GM12878 (cell line): Measurements from ENCODE around the gene SFN.

ENCODE experiments used
- EP300 ChIP-seq, 2 experiments: fragments of 150-350 bp in 1 of 2; IDR thresholded peaks; 2 replicates each; pipeline ENCODE4 v1.6.1; 2011 to 2012; ENCODE audit warnings: low read depth in 2 of 2, low read length in 2 of 2, borderline replicate concordance in 1 of 2, improper control_type of control experiment in 1 of 2, inconsistent platforms in 1 of 2; ENCODE audit not compliant: control insufficient read depth in 1 of 2
- PAX8 ChIP-seq: fragments of 450-650 bp; IDR thresholded peaks from 2 replicates; pipeline ENCODE4 v1.6.1; 2017; ENCODE audit warnings: mild to moderate bottlenecking, moderate library complexity

DNA sequence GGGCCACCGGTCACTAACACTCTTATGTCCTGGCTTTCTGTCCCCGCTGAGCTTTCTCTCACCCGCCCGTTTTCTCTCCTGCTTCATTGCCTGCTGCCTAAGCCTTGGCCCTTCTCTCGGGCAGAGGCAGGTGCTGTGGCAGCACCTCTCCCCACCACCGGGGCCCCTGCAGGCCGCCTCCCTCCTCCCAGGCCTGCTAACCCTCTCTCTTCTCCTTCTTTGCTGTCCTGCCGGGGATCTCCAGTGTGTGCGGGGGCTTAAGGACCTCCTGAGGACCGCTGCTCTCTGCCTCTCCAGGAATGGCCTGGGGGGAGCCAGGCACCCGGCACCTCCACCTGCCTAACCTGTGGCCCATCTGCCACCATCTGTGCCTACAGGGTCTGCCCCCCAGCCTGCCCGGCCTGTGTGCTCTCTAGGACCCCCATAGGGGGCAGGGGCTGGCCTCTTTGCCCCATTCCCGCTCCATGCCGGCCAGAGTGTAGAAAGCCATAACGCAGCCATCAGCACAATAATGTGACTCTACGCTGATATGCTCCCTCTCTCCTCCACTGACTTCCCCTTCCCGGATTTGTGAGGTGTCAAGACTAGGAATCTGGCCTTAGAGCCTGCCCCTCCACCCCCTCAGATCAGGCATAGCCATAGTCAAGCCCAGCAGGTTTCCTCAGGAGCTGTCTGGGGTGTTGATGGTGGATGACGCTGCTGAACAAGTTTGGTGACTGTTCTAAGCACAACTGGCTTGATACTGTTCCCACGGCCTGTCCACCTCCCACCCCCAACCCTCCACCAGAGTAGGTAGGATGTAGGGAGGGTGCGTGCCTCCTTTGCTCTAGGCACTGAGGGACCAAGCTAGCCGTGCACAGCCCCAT is 6.1 kb upstream of the SFN start:
- TF ChIP-seq EP300 (IDR thresholded peaks at IDR 0.05; ENCODE audit: borderline replicate concordance in 1 of 2, control insufficient read depth in 1 of 2, low read depth in 2 of 2, low read length in 2 of 2) (no peak), PAX8 (no peak)
